Measurements from ENCODE around the gene IFNW1.
"Not testable (repeated sequence)": the region's sequence is repeated elsewhere in the genome, so short reads cannot be mapped to it uniquely, and the experiment has no call there.

DNA sequence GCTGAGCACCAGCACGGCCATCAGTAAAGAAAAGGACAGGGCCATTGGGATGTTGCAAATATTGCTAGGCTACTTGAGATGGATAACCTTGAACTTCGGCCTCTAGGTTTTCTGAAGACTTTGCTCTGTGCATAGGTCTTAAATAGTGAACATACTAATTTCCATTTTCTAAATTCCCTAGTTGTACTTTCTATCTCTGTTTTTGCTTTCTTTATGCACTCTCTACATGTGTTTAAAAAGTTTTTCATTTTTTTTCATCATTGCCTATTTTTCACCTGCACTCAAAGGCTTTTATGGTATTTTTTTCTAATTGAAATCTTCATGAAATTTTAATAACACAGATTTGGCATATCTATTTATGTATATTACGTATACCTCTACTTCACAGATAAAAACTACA is 45.9 kb upstream of the IFNW1 start, which contains the start of gene IFNA4:
- TF ChIP-seq, protein P1, sequence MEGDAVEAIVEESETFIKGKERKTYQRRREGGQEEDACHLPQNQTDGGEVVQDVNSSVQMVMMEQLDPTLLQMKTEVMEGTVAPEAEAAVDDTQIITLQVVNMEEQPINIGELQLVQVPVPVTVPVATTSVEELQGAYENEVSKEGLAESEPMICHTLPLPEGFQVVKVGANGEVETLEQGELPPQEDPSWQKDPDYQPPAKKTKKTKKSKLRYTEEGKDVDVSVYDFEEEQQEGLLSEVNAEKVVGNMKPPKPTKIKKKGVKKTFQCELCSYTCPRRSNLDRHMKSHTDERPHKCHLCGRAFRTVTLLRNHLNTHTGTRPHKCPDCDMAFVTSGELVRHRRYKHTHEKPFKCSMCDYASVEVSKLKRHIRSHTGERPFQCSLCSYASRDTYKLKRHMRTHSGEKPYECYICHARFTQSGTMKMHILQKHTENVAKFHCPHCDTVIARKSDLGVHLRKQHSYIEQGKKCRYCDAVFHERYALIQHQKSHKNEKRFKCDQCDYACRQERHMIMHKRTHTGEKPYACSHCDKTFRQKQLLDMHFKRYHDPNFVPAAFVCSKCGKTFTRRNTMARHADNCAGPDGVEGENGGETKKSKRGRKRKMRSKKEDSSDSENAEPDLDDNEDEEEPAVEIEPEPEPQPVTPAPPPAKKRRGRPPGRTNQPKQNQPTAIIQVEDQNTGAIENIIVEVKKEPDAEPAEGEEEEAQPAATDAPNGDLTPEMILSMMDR (IDR thresholded peaks at IDR 0.05) = not testable (repeated sequence)
- not testable (repeated sequence) for TF ChIP-seq POLR2A (IDR thresholded peaks at IDR 0.05)
